Neural progenitor cell (in vitro differentiated cells): ENCODE data around the gene SDC1. TPM values are rescaled to one million over a fixed set of nuclear protein-coding genes. Genes with fewer than 3 reads are reported as not detected.

ENCODE experiments used
- DNase-seq: peaks from one replicate; pipeline ENCODE4 v3.0.0-alpha.2; 2016; ENCODE audit warnings: low spot score
- H2AFZ ChIP-seq: fragments of 200-600 bp; sonication (generic); replicated peaks from 2 replicates; pipeline ENCODE4 v1.6.1; 2016; ENCODE audit warnings: antibody characterized with exemption
- H3F3A ChIP-seq: fragments of 200-600 bp; sonication (generic); 2 replicates; pipeline ENCODE4 v1.6.1; 2016; ENCODE audit warnings: antibody characterized with exemption, low read depth
- H3K27ac ChIP-seq: fragments of 200-600 bp; sonication (generic); 2 replicates; pipeline ENCODE4 v1.5.1; 2016; ENCODE audit warnings: mild to moderate bottlenecking
- H3K27me3 ChIP-seq: fragments of 200-600 bp; sonication (generic); 2 replicates; pipeline ENCODE4 v1.6.1; 2016; ENCODE audit warnings: mild to moderate bottlenecking, moderate library complexity
- H3K36me3 ChIP-seq: fragments of 200-600 bp; sonication (generic); 2 replicates; pipeline ENCODE4 v1.5.1; 2016
- H3K4me1 ChIP-seq: fragments of 200-600 bp; sonication (generic); 2 replicates; pipeline ENCODE4 v1.6.1; 2016; ENCODE audit warnings: mixed run types
- H3K4me2 ChIP-seq: fragments of 200-600 bp; sonication (generic); 2 replicates; pipeline ENCODE4 v1.6.1; 2016
- H3K4me3 ChIP-seq: fragments of 200-600 bp; sonication (generic); 2 replicates; pipeline ENCODE4 v1.5.1; 2016
- H3K79me2 ChIP-seq: fragments of 200-600 bp; sonication (generic); 2 replicates; pipeline ENCODE4 v1.6.1; 2016; ENCODE audit warnings: low read depth
- H3K9ac ChIP-seq: fragments of 200-600 bp; sonication (generic); 2 replicates; pipeline ENCODE4 v1.6.1; 2016
- H3K9me3 ChIP-seq: fragments of 200-600 bp; sonication (generic); 2 replicates; pipeline ENCODE4 v1.5.1; 2016; ENCODE audit warnings: low read depth
- H4K20me1 ChIP-seq: fragments of 200-600 bp; sonication (generic); 2 replicates; pipeline ENCODE4 v1.6.1; 2016; ENCODE audit warnings: low read depth
- H3K27ac Mint-ChIP-seq: 3 replicates; pipeline ENCODE4 v1.8.0; 2021; ENCODE audit warnings: mixed read lengths
- H3K27me3 Mint-ChIP-seq: 2 replicates; pipeline ENCODE4 v1.8.0; 2022; ENCODE audit warnings: low read depth, mild to moderate bottlenecking, inconsistent platforms, moderate library complexity, mixed read lengths; ENCODE audit not compliant: insufficient read depth
- H3K36me3 Mint-ChIP-seq: 3 replicates; pipeline ENCODE4 v1.8.0; 2021; ENCODE audit warnings: mixed read lengths
- H3K4me1 Mint-ChIP-seq: 3 replicates; pipeline ENCODE4 v1.8.0; 2021; ENCODE audit warnings: mixed read lengths
- H3K4me3 Mint-ChIP-seq: 3 replicates; pipeline ENCODE4 v1.8.0; 2021; ENCODE audit warnings: mild to moderate bottlenecking, moderate library complexity, mixed read lengths
- H3K9me3 Mint-ChIP-seq: 3 replicates; pipeline ENCODE4 v1.8.0; 2020; ENCODE audit warnings: mixed read lengths
- CTCF ChIP-seq: fragments of 200-600 bp; sonication (generic); IDR thresholded peaks from 2 replicates; pipeline ENCODE4 v1.5.1; 2017; ENCODE audit warnings: antibody characterized with exemption, mild to moderate bottlenecking
- EZH2 ChIP-seq: fragments of 200-600 bp; sonication (generic); IDR thresholded peaks from 2 replicates; pipeline ENCODE4 v1.6.1; 2017; ENCODE audit warnings: antibody characterized with exemption, mild to moderate bottlenecking, moderate library complexity
- EZH2phosphoT487 ChIP-seq: fragments of 200-600 bp; sonication (generic); IDR thresholded peaks from 2 replicates; pipeline ENCODE4 v1.6.1; 2017; ENCODE audit warnings: antibody characterized with exemption
- total RNA-seq: library from RNA; depleted of rRNA; stranded (reverse); fragments of >200 nt; gene quantifications from 2 replicates; pipeline ENCODE4 v1.2.3, GENCODE V29; 2015; ENCODE audit warnings: low replicate concordance

The SDC1 gene
- total RNA-seq, 1 donor from 2014 or later, result 27.5 TPM

DNA sequence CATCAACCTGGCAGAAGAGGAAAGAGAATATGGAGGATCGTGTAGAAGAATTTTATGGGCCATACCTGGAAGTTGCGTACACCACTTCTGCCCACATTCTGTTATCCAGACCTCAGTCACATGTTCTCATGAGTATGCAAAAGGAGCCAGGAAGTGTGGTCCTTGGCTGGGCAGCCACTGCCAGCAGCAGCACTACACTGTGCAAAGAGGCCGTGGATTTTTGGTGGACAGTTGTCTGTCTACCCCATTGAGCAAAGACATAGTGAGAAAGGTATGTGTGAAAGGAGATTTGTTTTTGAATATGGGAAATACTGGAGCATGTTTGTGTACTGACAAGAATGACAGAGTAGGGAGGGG lies 68.1 kb downstream of the SDC1 start:
- no peak overlapping the region for H3K4me3 Mint-ChIP-seq
- no peak overlapping the region for H3K4me3 ChIP-seq
- no peak overlapping the region for H3K4me2 ChIP-seq
- H3F3A ChIP-seq, result no peaks in the 10 kb centered on the region
- H3K27me3 Mint-ChIP-seq, result peaks cover 2% of the 10 kb centered on the region
- no peaks in the 10 kb centered on the region for H3K4me1 Mint-ChIP-seq
- no peak for TF ChIP-seq CTCF
- TF ChIP-seq EZH2phosphoT487, result no peak
- H3K27ac ChIP-seq, result no peak overlapping the region
- no peaks in the 10 kb centered on the region for H3K4me1 ChIP-seq
- no peak overlapping the region for H3K9ac ChIP-seq
- no peaks in the 10 kb centered on the region for H3K27me3 ChIP-seq
- no peaks in the 10 kb centered on the region for H3K9me3 ChIP-seq
- no peaks in the 10 kb centered on the region for H3K36me3 Mint-ChIP-seq
- DNase-seq, result no peak
- H3K27ac Mint-ChIP-seq, result no peak overlapping the region
- H3K79me2 ChIP-seq, result no peaks in the 10 kb centered on the region
- H3K36me3 ChIP-seq, result no peaks in the 10 kb centered on the region
- H3K9me3 Mint-ChIP-seq, result peaks cover 2% of the 10 kb centered on the region
- no peak overlapping the region for H2AFZ ChIP-seq
- no peaks in the 10 kb centered on the region for H4K20me1 ChIP-seq

DNA sequence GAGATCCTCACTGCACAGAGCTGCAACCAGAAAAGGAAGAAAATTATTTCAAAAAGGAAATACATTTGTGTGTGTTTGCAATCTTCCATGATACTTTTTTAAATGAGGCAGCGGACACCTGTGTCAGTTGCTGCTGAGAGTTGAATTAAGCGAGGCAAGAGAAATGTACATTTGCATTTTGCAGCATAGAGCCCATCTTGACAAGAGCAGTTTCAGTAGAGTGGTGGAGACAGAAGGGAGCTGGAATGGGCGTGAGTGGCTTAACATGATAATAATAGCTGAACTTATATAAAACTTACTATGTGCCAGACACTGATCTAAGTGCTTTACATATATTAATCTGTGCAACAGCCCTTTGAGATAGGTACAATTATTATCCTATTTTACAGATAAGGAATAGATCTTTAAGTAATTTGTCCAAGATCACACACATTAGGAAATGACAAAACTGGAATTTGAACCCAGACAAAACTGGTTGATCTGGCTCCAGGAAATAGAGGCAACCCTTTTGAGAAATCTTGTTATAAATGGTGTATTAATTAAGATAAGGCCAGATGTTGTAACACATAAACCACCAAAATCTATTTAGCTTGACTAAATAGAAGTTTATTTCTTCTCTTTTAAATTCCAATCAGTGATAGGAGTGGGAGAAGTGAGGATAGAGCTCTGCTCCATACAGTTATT lies 68.7 kb downstream of the SDC1 start:
- Mint-ChIP-seq H3K4me3 (no peak overlapping the region), H3K27ac (no peak overlapping the region), H3K27me3 (peaks cover 2% of the 10 kb centered on the region), H3K9me3 (peaks cover 2% of the 10 kb centered on the region), H3K36me3 (no peaks in the 10 kb centered on the region), H3K4me1 (peaks cover 4% of the 10 kb centered on the region)
- H3K9ac ChIP-seq, result no peak overlapping the region
- H3K4me3 ChIP-seq, result no peak overlapping the region
- no peaks in the 10 kb centered on the region for H3K27me3 ChIP-seq
- H3K27ac ChIP-seq, result no peak overlapping the region
- DNase-seq, result no peak
- no peak overlapping the region for H3K4me2 ChIP-seq
- TF ChIP-seq EZH2phosphoT487 (no peak), CTCF (no peak), EZH2 (no peak)
- no peaks in the 10 kb centered on the region for H4K20me1 ChIP-seq
- no peaks in the 10 kb centered on the region for H3K79me2 ChIP-seq
- no peak overlapping the region for H2AFZ ChIP-seq
- no peaks in the 10 kb centered on the region for H3K9me3 ChIP-seq
- H3K36me3 ChIP-seq, result no peaks in the 10 kb centered on the region
- H3K4me1 ChIP-seq, result peaks cover 1% of the 10 kb centered on the region
- peaks cover under 1% of the 10 kb centered on the region for H3F3A ChIP-seq

DNA sequence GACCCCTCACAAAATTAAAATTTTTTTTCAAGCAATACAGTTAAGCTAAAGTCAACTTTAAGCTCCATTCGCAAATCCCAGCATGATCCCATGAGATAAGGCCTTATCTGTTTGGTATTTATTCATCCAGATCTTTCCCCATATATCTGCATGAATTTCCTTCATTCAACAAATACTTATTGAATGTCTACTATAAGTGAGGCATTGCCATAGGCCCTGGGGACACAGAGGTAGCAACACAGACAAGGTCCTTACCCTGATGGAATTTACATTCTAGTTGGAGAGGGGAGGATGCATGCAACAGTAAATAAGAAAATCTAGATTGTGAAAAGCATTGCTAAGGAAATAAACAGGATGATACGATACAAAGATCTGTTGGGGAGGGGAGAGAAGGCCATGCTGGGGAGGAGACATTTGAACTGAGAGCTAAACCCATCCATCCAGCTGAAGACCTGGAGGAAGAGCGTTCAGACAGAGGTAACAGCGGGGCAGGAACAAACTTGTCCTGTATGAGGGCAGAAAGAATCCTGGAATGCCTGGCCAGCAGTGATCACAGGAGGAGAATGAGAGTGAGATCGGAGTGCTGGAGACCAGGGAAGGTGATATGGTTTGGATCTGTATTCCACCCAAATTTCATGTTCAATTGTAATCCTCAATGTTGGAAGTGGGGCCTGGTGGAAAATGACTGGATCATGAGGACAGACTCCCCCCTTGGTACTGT lies 71.6 kb downstream of the SDC1 start:
- peaks cover 22% of the 10 kb centered on the region for H3K4me1 ChIP-seq
- no peaks in the 10 kb centered on the region for H3K79me2 ChIP-seq
- H3K4me2 ChIP-seq, result no peak overlapping the region

More for the DNA sequence above, 71.6 kb downstream of the SDC1 start:
- Mint-ChIP-seq H3K4me3 (no peak overlapping the region), H3K36me3 (no peaks in the 10 kb centered on the region), H3K9me3 (no peaks in the 10 kb centered on the region), H3K27me3 (peaks cover 4% of the 10 kb centered on the region), H3K27ac (no peak overlapping the region), H3K4me1 (peaks cover 34% of the 10 kb centered on the region)
- H2AFZ ChIP-seq, result peak overlapping the region; percentile 48
- no peak overlapping the region for H3K27ac ChIP-seq
- H3F3A ChIP-seq, result peaks cover 15% of the 10 kb centered on the region
- no peaks in the 10 kb centered on the region for H3K36me3 ChIP-seq
- DNase-seq, result no peak
- no peaks in the 10 kb centered on the region for H3K9me3 ChIP-seq
- H3K27me3 ChIP-seq, result no peaks in the 10 kb centered on the region
- TF ChIP-seq CTCF (no peak), EZH2 (no peak), EZH2phosphoT487 (no peak)
- H4K20me1 ChIP-seq, result no peaks in the 10 kb centered on the region
- H3K4me3 ChIP-seq, result no peak overlapping the region
- no peak overlapping the region for H3K9ac ChIP-seq
